Kidney (tissue), 14 donors: ENCODE results near the gene PCSK5. TPM values are rescaled to one million over a fixed set of nuclear protein-coding genes. Genes with fewer than 3 reads are reported as not detected.

ENCODE experiments used
- DNase-seq, 5 donors: peaks; one replicate each; pipeline ENCODE4 v3.0.0-alpha.2; 2013 to 2020
- FAIRE-seq: peaks from 2 replicates; lab custom pipeline; 2012; peaks lifted over from hg19 to GRCh38; lab: Jason Lieb, UNC
- H3K27ac ChIP-seq, 2 donors: one replicate each; pipeline ENCODE4 v1.7.0; 2013; ENCODE audit warnings: low read depth in 2 of 2, low read length in 2 of 2, inconsistent platforms in 1 of 2
- H3K27me3 ChIP-seq: one replicate; pipeline ENCODE4 v1.7.1; 2013; ENCODE audit warnings: low read length, inconsistent platforms; ENCODE audit not compliant: control insufficient read depth, insufficient read depth
- H3K36me3 ChIP-seq, 3 donors: one replicate each; pipeline versions ENCODE4 v1.7.0 to v1.7.1; 2013; ENCODE audit warnings: low read length in 3 of 3, control low read depth in 1 of 3, inconsistent platforms in 1 of 3; ENCODE audit not compliant: insufficient read depth in 3 of 3, control insufficient read depth in 2 of 3
- H3K4me1 ChIP-seq, 3 donors: one replicate each; pipeline versions ENCODE4 v1.7.0 to v1.7.1; 2013; ENCODE audit warnings: low read length in 3 of 3, inconsistent platforms in 1 of 3, low read depth in 1 of 3; ENCODE audit not compliant: control insufficient read depth in 2 of 3, insufficient read depth in 2 of 3
- H3K4me3 ChIP-seq, 3 donors: one replicate each; pipeline versions ENCODE4 v1.7.0 to v1.8.1; 2013; ENCODE audit warnings: low read length in 3 of 3, control low read depth in 1 of 3, inconsistent platforms in 1 of 3
- H3K9ac ChIP-seq, 3 donors: one replicate each; pipeline versions ENCODE4 v1.7.0 to v1.7.1; 2013; ENCODE audit warnings: low read length in 3 of 3, control low read depth in 1 of 3, inconsistent platforms in 1 of 3
- H3K9me3 ChIP-seq, 3 donors: one replicate each; pipeline versions ENCODE4 v1.7.0 to v1.7.1; 2013; ENCODE audit warnings: low read length in 3 of 3, control low read depth in 1 of 3, inconsistent platforms in 1 of 3; ENCODE audit not compliant: control insufficient read depth in 2 of 3, insufficient read depth in 1 of 3
- intact Hi-C: fragments of 100-400 bp; cut with DNase I; formaldehyde crosslinking; loops from one replicate; pipeline ENCODE4 v1.11.1; 2022
- polyA plus RNA-seq: library from polyadenylated mRNA; stranded (reverse); fragments of 350-450 nt; fragmentation: Illumina TruSeq; extraction: RNeasy Lipid Tissue Mini Kit (QIAGEN cat#74804); gene quantifications from one replicate; pipeline ENCODE4 v1.2.3, GENCODE V29; 2014; ENCODE audit warnings: low read depth, low replicate concordance; ENCODE audit not compliant: insufficient read depth
- total RNA-seq: library from RNA; stranded (reverse); fragmentation: NEBNext Ultra II Directional; extraction: Animal tissue kit (Norgen Biotek cat#: 25700); gene quantifications from one replicate; pipeline ENCODE4 v1.2.1, GENCODE V29; 2021
- TF ChIP-seq, protein P1 (sequence below): IDR thresholded peaks from 3 replicates; pipeline ENCODE4 v1.5.1; 2012; ENCODE audit warnings: mild to moderate bottlenecking, moderate library complexity, borderline replicate concordance; ENCODE audit not compliant: insufficient read depth; ENCODE audit errors: extremely low read depth
- donor health status: control.
- donor health status: control.
- donor health status: control.
- donor health status: control.
- donor health status: control.
- donor health status: DM: yes; HTN: yes; CAD: no.
- donor health status: Normal renal cell carcinoma (clear cell type).

Gene PCSK5
- total and polyA plus RNA-seq, 2 donors from 2014 or later, result 1.6 to 14.7 TPM

DNA sequence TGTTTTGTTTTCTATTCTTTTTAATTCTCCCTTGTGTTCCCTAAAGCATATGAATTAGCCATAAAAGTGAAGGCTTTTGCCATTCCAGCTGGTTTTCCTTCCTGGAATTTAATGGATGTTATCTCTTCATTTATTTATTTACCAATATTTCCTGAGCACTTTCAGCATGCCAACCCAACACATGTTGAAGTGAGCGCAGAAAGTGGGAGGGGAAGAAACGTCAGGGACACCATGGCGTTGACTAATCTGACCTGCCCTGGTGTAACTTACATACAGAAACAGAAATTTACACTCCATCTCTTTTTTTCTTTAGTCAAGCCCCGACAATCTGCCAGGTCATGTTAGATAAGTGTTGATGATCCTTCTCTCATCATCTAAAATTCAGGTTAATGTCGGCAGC, 247.5 kb downstream of the PCSK5 start:
- no peak overlapping the region for H3K9ac ChIP-seq
- H3K36me3 ChIP-seq, result no peaks in the 10 kb centered on the region
- H3K4me3 ChIP-seq, result no peak overlapping the region
- TF ChIP-seq, protein P1, sequence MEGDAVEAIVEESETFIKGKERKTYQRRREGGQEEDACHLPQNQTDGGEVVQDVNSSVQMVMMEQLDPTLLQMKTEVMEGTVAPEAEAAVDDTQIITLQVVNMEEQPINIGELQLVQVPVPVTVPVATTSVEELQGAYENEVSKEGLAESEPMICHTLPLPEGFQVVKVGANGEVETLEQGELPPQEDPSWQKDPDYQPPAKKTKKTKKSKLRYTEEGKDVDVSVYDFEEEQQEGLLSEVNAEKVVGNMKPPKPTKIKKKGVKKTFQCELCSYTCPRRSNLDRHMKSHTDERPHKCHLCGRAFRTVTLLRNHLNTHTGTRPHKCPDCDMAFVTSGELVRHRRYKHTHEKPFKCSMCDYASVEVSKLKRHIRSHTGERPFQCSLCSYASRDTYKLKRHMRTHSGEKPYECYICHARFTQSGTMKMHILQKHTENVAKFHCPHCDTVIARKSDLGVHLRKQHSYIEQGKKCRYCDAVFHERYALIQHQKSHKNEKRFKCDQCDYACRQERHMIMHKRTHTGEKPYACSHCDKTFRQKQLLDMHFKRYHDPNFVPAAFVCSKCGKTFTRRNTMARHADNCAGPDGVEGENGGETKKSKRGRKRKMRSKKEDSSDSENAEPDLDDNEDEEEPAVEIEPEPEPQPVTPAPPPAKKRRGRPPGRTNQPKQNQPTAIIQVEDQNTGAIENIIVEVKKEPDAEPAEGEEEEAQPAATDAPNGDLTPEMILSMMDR, result no peak
- no peak for FAIRE-seq
- no peaks in the 10 kb centered on the region for H3K9me3 ChIP-seq
- H3K27ac ChIP-seq, result no peak overlapping the region
- H3K27me3 ChIP-seq, result no peaks in the 10 kb centered on the region
- intact Hi-C loops, result no loop called here
- H3K4me1 ChIP-seq, result no peaks in the 10 kb centered on the region
- DNase-seq, result peak in 1 of 5 donors; percentile 3

DNA sequence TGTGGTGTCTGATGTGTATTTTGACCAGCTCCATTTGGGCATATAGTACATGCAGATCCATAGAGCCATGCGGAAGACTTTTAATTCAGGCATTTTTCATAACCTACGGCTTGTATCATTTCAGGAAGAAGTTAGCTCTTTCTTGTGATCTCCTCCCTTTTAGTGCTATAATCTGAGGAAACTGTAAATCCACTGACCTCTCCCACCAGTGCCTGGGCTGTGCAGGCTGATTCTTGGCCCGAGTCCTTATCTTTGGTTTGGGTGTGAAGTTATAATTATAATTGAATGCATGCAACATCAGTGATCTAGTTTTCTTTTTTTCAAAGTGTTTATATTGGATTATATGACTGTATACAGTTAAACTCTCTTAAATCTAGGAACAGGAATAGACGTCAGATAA, 247.9 kb downstream of the PCSK5 start:
- Histone ChIP-seq H3K36me3 (no peaks in the 10 kb centered on the region), H3K9ac (no peak overlapping the region), H3K27me3 (no peaks in the 10 kb centered on the region), H3K27ac (no peak overlapping the region), H3K4me1 (no peaks in the 10 kb centered on the region), H3K4me3 (no peak overlapping the region), H3K9me3 (no peaks in the 10 kb centered on the region)
- TF ChIP-seq, protein P1, result no peak
- intact Hi-C loops, result no loop called here
- DNase-seq (peak in 1 of 5 donors; percentile 26), FAIRE-seq (no peak)

DNA sequence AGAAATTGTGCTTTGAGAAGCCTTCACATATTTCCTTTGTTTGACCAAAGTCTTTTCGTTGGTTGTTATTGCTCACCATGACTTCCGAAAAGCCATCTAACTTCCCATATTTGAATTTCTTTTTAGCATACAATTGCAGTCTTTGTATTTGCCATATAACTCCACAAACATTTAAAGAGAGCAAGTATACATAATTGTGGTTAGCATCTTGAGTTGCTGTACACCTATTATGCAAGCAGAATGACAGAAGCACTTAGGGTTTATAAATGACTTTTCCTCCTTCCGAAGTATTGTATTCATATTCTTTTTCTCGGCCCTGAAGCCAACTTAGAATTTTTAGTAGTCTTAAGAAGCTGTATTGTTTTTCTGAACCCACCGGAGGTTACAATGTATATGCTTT, 253.4 kb downstream of the PCSK5 start:
- H3K4me1 ChIP-seq, result no peaks in the 10 kb centered on the region
- FAIRE-seq (no peak), DNase-seq (no peak)
- no peak overlapping the region for H3K4me3 ChIP-seq
- no peaks in the 10 kb centered on the region for H3K36me3 ChIP-seq
- intact Hi-C loops, result no loop called here
- H3K27ac ChIP-seq, result no peak overlapping the region
- TF ChIP-seq, protein P1, result no peak
- H3K9me3 ChIP-seq, result no peaks in the 10 kb centered on the region
- no peaks in the 10 kb centered on the region for H3K27me3 ChIP-seq
- no peak overlapping the region for H3K9ac ChIP-seq

DNA sequence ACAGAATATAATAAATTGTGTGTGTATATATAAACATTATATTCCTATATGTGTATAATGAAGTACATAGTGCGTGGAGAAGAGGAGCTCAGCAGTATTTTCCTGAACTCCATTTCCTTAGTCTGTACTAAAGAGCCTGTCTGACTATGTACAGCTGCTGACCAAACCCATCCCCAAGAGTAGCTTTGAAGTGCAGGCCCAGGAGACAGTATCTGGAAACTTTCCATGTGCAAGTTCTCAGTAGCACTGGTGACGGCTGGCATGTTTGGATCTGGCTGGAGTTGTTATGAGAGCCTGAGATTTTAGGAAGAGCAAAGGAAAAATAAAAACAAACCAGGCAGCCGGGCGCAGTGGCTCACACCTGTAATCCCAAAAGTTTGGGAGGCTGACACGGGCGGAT, 259.5 kb downstream of the PCSK5 start:
- intact Hi-C loops, result no loop called here
- Histone ChIP-seq H3K4me3 (no peak overlapping the region), H3K27me3 (no peaks in the 10 kb centered on the region), H3K4me1 (no peaks in the 10 kb centered on the region), H3K36me3 (no peaks in the 10 kb centered on the region), H3K27ac (no peak overlapping the region), H3K9ac (no peak overlapping the region), H3K9me3 (no peaks in the 10 kb centered on the region)
- FAIRE-seq (no peak), DNase-seq (no peak)
- TF ChIP-seq, protein P1, result no peak
